Body of pancreas (tissue), 4 donors: ENCODE measurements around the gene ITGA8. TPM values are rescaled to one million over a fixed set of nuclear protein-coding genes. Genes with fewer than 3 reads are reported as not detected.
"Not testable (repeated sequence)": the region's sequence is repeated elsewhere in the genome, so short reads cannot be mapped to it uniquely, and the experiment has no call there.

Source experiments
- ATAC-seq: fragments of 150-250 bp; one replicate; pipeline ENCODE4 v1.9.1; 2016
- DNase-seq, 4 donors: peaks; one replicate each; pipeline ENCODE4 v3.0.0-alpha.2; 2019
- H3K27ac ChIP-seq, 4 donors: fragments of 200-600 bp; sonication (generic); 1 replicate in 3 of 4; 2 replicates in 1 of 4; pipeline versions ENCODE4 v1.5.1 to v1.6.1; 2016 to 2019; ENCODE audit warnings: mild to moderate bottlenecking in 1 of 4, mixed read lengths in 1 of 4, moderate library complexity in 1 of 4
- H3K27me3 ChIP-seq, 2 donors: fragments of 200-600 bp; sonication (generic); one replicate each; pipeline ENCODE4 v1.6.0; 2016; ENCODE audit warnings: mild to moderate bottlenecking in 1 of 2
- H3K36me3 ChIP-seq, 2 donors: fragments of 200-600 bp; sonication (generic); replicated peaks in 1 of 2; 2 replicates each; pipeline ENCODE4 v1.5.1; 2016; ENCODE audit warnings: low read depth in 2 of 2; ENCODE audit not compliant: insufficient read depth in 1 of 2
- H3K4me1 ChIP-seq: fragments of 200-600 bp; sonication (generic); one replicate; pipeline ENCODE4 v1.6.0; 2016
- H3K4me3 ChIP-seq, 2 donors: fragments of 200-600 bp; sonication (generic); 1 replicate in 1 of 2; 2 replicates in 1 of 2; pipeline ENCODE4 v1.5.1; 2016 to 2019
- H3K9me3 ChIP-seq, 3 donors: fragments of 200-600 bp; sonication (generic); 1 replicate in 2 of 3; 2 replicates in 1 of 3; pipeline ENCODE4 v1.5.1; 2016
- CTCF ChIP-seq, 7 experiments: fragments of 450-650 bp in 4 of 7; fragments of 200-600 bp in 3 of 7; sonication (generic) in 3 of 7; IDR thresholded peaks; one replicate each; pipeline ENCODE4 v1.5.1; 2016 to 2019; ENCODE audit warnings: antibody characterized with exemption in 7 of 7
- POLR2A ChIP-seq, 3 donors: fragments of 450-650 bp; IDR thresholded peaks; one replicate each; pipeline ENCODE4 v1.6.1; 2016; ENCODE audit warnings: antibody characterized with exemption in 3 of 3, mild to moderate bottlenecking in 2 of 3
- WGBS, 2 donors: methylation state at CpG; one replicate each; pipeline ENCODE4 v1.1.5; 2017; 5-methylcytosine and 5-hydroxymethylcytosine counted together
- intact Hi-C: fragments of 100-400 bp; cut with DNase I; formaldehyde crosslinking; loops from one replicate; pipeline ENCODE4 v1.15.1; 2023
- total RNA-seq, 2 donors: library from RNA; depleted of rRNA; stranded (reverse); fragments of >200 nt; gene quantifications; one replicate each; pipeline ENCODE4 v1.1.0, GENCODE V29; 2016

Gene ITGA8
- total RNA-seq, 2 donors from 2014 or later = 0.66 to 0.78 TPM

- Histone ChIP-seq H3K36me3 (no peaks in the 10 kb centered on the region), H3K4me3 (no peak overlapping the region), H3K27me3 (no peaks in the 10 kb centered on the region), H3K27ac (no peak overlapping the region), H3K4me1 (no peaks in the 10 kb centered on the region), H3K9me3 (peaks cover 0 to 7% (median 0%) of the 10 kb centered on the region in 3 donors)
- 85 to 92% methylated on average over 1 of the region's 1 CpG for WGBS, 2 donors
- intact Hi-C loops = no loop called here
- ATAC-seq = no peak
- no peak for DNase-seq
- no peak for TF ChIP-seq CTCF (IDR thresholded peaks at IDR 0.05)
- TF ChIP-seq POLR2A (IDR thresholded peaks at IDR 0.05) = no peak
Measured at GRCh38 chr10:15543994-15544393, 175.7 kb downstream of the ITGA8 start.

GRCh38 chr10:15542817-15543216 lies 176.9 kb downstream of the ITGA8 start:
- Histone ChIP-seq H3K4me1 (no peaks in the 10 kb centered on the region), H3K27ac (no peak overlapping the region), H3K9me3 (peaks cover 0 to 7% (median 0%) of the 10 kb centered on the region in 3 donors), H3K36me3 (no peaks in the 10 kb centered on the region), H3K27me3 (no peaks in the 10 kb centered on the region), H3K4me3 (no peak overlapping the region)
- DNase-seq = no peak
- no peak for TF ChIP-seq CTCF (IDR thresholded peaks at IDR 0.05)
- no peak for TF ChIP-seq POLR2A (IDR thresholded peaks at IDR 0.05)
- intact Hi-C loops = no loop called here
- 70 to 83% methylated on average over 3 of the region's 3 CpGs for WGBS, 2 donors
- ATAC-seq = no peak

- Histone ChIP-seq H3K4me1 (no peaks in the 10 kb centered on the region), H3K9me3 (peaks cover 0 to 7% (median 0%) of the 10 kb centered on the region in 3 donors), H3K27me3 (no peaks in the 10 kb centered on the region), H3K27ac (no peak overlapping the region), H3K36me3 (no peaks in the 10 kb centered on the region), H3K4me3 (no peak overlapping the region)
- intact Hi-C loops = no loop called here
- ATAC-seq = no peak
- DNase-seq = no peak
- WGBS, 2 donors = 42 to 57% methylated on average over 1 of the region's 1 CpG
- TF ChIP-seq POLR2A (IDR thresholded peaks at IDR 0.05) = no peak
- TF ChIP-seq CTCF (IDR thresholded peaks at IDR 0.05) = no peak
Measured at GRCh38 chr10:15541376-15541775, 178.3 kb downstream of the ITGA8 start.

GRCh38 chr10:15540727-15541126 lies 179.0 kb downstream of the ITGA8 start:
- TF ChIP-seq POLR2A (IDR thresholded peaks at IDR 0.05) (no peak), CTCF (IDR thresholded peaks at IDR 0.05) (no peak)
- Histone ChIP-seq H3K9me3 (peaks cover 0 to 7% (median 0%) of the 10 kb centered on the region in 3 donors), H3K27me3 (no peaks in the 10 kb centered on the region), H3K4me1 (no peaks in the 10 kb centered on the region), H3K36me3 (no peaks in the 10 kb centered on the region), H3K27ac (no peak overlapping the region), H3K4me3 (no peak overlapping the region)
- intact Hi-C loops = no loop called here
- ATAC-seq = no peak
- DNase-seq = no peak
- 57 to 58% methylated on average over 2 of the region's 2 CpGs for WGBS, 2 donors

- Histone ChIP-seq H3K9me3 (no peaks in the 10 kb centered on the region), H3K27ac (no peak overlapping the region), H3K36me3 (no peaks in the 10 kb centered on the region), H3K4me3 (no peak overlapping the region), H3K4me1 (no peaks in the 10 kb centered on the region), H3K27me3 (no peaks in the 10 kb centered on the region)
- intact Hi-C loops = no loop called here
- TF ChIP-seq POLR2A (IDR thresholded peaks at IDR 0.05) = no peak
- no peak for TF ChIP-seq CTCF (IDR thresholded peaks at IDR 0.05)
- ATAC-seq = no peak
- DNase-seq = no peak
- WGBS, 2 donors = 50 to 59% methylated on average over 1 of the region's 1 CpG
Measured at GRCh38 chr10:15539262-15539661, 180.5 kb downstream of the ITGA8 start.

GRCh38 chr10:15534928-15535538 lies 184.7 kb downstream of the ITGA8 start:
- WGBS, 2 donors = 85 to 88% methylated on average over 8 to 23 of the region's 31 CpGs
- intact Hi-C loops = not testable (repeated sequence)

More at GRCh38 chr10:15534928-15535538, 184.7 kb downstream of the ITGA8 start:
- H3K4me1 ChIP-seq, H3K4me3 ChIP-seq, H3K27me3 ChIP-seq, H3K9me3 ChIP-seq, ATAC-seq, H3K36me3 ChIP-seq, H3K27ac ChIP-seq, DNase-seq: not testable (repeated sequence)
